D721Med (cell line): ENCODE measurements around the gene TGM2.

Experiments used
- DNase-seq: peaks from one replicate; pipeline ENCODE4 v3.0.0; 2011; ENCODE audit warnings: low spot score; ENCODE audit not compliant: insufficient read length
- FAIRE-seq: peaks from 2 replicates; lab custom pipeline; 2011; peaks lifted over from hg19 to GRCh38; lab: Jason Lieb, UNC
- CTCF ChIP-seq: IDR thresholded peaks from 2 replicates; pipeline ENCODE4 v1.5.1; 2012; ENCODE audit warnings: mild to moderate bottlenecking, control low read depth; ENCODE audit not compliant: insufficient read depth; ENCODE audit errors: missing control alignments

TGM2 gene

GRCh38 chr20:38209736-38210405 lies 44.8 kb upstream of the TGM2 start:
- DNase-seq (no peak), FAIRE-seq (no peak)
- TF ChIP-seq CTCF, result no peak

GRCh38 chr20:38209054-38209675 lies 44.1 kb upstream of the TGM2 start:
- no peak for FAIRE-seq
- no peak for TF ChIP-seq CTCF

GRCh38 chr20:38208523-38208922 lies 43.5 kb upstream of the TGM2 start:
- no peak for TF ChIP-seq CTCF
- FAIRE-seq (no peak), DNase-seq (no peak)

More at GRCh38 chr20:38209054-38209675, 44.1 kb upstream of the TGM2 start:
- no peak for DNase-seq

- TF ChIP-seq CTCF, result no peak
- DNase-seq (no peak), FAIRE-seq (no peak)
Observed at GRCh38 chr20:38208088-38208487, 43.0 kb upstream of the TGM2 start.

- DNase-seq (no peak), FAIRE-seq (no peak)
- TF ChIP-seq CTCF, result no peak
Observed at GRCh38 chr20:38207621-38208020, 42.6 kb upstream of the TGM2 start.

GRCh38 chr20:38205001-38205400 lies 39.9 kb upstream of the TGM2 start:
- FAIRE-seq (no peak), DNase-seq (no peak)
- no peak for TF ChIP-seq CTCF

- no peak for TF ChIP-seq CTCF
- DNase-seq (no peak), FAIRE-seq (no peak)
Observed at GRCh38 chr20:38203981-38204357, 38.9 kb upstream of the TGM2 start.
